ENCODE measurements around the gene PPM1D.

The PPM1D gene

DNA sequence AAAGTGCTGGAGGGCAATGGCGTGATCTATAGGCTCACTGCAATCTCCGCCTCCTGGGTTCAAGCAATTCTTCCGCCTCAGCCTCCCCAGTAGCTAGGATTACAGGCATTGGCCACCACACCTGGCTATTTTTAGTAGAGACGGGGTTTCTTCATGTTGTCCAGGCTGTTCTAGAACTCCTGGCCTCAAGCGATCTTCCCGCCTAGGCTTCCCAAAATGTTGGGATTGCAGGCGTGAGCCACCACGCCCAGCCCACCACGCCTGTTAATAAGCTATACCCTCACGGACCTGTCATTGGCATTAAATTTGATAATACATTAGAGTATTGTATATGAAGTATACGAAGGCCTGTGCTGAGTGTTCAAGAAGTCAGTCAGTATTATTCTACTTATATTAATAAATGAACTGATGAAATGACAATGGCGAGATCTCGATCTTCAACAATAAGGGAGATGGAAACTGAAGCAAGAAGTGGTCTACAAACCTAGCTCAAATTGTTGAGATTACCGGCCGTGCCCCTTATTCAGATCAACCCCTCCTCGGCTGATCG is 76.8 kb downstream of the PPM1D start:
- DNase-seq = no peak

- peak; percentile 98 for DNase-seq
Observed at GRCh38 chr17:60677308-60678117, 77.5 kb downstream of the PPM1D start, which contains the start of gene BCAS3. Gene BCAS3, plus strand, starts transcription at chr17:60677851.

DNA sequence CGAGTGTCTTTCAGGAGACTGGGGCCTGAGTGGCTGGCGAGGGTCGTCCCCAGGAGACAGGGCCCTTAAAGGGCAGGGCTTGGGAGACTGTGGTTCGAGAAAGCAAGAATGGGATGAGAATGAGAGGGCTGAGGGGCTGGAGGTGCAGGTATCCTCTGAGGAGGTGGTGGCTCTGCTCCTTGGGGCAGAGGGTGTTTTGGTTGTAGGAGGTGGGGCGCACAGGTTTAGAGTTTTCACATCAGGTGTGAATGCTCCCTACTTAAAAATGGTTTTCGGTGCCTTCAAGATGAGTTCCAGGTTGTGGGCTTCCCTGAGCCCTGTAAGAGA is 78.1 kb downstream of the PPM1D start:
- peak; percentile 24 for DNase-seq

DNA sequence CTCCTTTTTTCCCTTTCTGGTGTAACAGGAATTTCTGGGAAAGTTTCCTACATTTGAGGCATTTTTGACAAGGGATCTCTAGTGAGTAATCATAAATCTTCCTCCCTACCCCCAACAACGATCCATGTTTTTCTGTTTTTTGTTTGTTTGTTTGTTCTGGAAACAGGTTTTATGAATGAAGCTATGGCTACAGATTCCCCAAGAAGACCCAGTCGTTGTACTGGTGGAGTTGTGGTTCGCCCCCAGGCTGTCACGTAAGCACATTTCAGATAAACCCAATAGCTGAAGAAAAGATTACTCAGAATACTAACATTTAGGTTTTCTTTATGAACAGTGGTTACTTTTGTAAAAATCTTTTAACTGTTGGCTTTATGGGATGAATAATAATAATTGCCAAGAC is 79.3 kb downstream of the PPM1D start:
- DNase-seq = no peak

- no peak for DNase-seq
Observed at GRCh38 chr17:60680754-60681153, 80.8 kb downstream of the PPM1D start.

DNA sequence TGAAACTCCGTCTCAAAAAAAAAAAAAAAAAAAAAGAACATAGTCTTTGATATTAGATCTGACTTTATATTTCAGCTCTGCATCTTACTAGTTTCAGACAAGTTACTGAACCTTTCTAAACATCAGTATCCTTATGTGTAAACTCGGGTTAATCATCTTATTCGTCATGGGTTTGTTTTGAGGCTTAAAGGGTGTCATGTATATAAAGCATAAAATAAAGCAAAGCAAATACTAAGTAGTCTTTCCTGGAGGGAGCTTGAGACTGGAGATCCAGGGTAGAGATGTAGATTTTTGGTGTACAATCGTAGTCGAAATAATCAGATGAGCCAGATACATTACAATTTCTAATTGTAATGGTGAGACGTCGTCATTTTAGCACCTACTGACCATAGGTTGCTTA is 85.4 kb downstream of the PPM1D start:
- no peak for DNase-seq

DNA sequence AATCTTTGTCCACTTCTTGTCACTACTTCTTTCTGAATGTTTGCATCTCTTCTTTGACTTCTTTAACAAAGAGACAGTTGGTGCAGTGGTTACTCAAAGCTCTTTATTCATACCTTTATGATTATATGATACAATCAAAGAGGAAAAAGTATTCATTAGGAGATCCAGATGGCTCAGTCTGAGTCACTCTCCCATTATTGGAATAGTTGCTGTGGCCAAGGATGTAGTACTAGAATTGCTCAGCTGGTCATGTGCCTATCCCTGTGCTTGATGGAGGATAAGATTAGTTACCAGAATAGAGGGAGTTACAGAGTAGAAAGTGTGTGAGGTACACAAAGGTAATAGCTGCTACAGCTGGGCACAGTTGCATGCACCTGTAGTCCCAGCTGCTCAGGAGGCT is 96.0 kb downstream of the PPM1D start:
- no peak for DNase-seq

- DNase-seq = no peak
Observed at GRCh38 chr17:60699090-60699489, 99.1 kb downstream of the PPM1D start.

- no peak for DNase-seq
Observed at GRCh38 chr17:60704170-60704569, 104.2 kb downstream of the PPM1D start.

DNA sequence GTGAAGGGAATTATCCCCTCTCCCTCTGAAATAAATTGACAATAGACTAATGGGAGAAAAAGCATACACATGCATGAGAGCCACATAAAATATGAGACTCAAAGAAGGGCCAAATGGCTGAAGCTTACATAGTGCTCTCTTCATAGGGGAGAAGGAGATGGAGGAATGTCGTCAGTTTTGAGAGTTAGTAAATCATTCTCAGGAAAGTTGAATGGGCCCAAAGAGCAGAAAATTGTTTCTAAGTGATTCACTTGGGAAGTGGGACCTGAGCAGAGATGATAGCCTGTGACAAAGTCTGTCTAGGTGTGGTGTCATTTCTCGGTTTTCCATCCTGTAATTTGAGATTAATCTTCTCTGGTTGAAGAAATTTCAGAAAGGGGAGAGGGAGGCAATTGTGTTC is 112.7 kb downstream of the PPM1D start:
- no peak for DNase-seq

GRCh38 chr17:60713608-60714007 is 113.6 kb downstream of the PPM1D start:
- DNase-seq = no peak
